HG02885 (cell line): ENCODE data around the gene ADAMTSL5.
"Not testable (repeated sequence)": the region's sequence is repeated elsewhere in the genome, so short reads cannot be mapped to it uniquely, and the experiment has no call there.

Experiments
- ATAC-seq: cut with Tn5 transposase; IDR thresholded peaks from one replicate; pipeline ENCODE4 v1.9.1; 2021; ENCODE audit warnings: mild to moderate bottlenecking; ENCODE audit not compliant: unreplicated experiment, poor library complexity

Gene ADAMTSL5

DNA sequence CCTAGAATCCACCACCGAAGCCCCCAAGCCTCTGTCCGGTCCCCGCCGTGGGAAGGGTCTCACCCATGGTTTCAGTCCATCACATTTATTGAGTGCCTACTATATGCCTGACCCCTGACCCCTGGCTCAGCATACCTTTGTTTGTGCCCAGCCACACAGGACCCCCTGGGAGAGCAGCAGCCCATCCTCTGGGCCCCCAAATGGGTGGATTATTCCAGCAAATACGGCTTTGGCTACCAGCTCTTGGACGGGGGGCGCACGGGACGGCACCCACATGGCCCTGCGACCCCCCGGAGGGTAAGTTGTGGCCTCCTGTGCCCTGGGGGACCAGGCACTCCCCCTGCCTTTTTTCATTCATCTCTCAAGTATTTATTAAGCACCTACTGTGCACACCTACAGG, 18.8 kb upstream of the ADAMTSL5 start:
- no peak for ATAC-seq

GRCh38 chr19:1530856-1531255, 18.0 kb upstream of the ADAMTSL5 start:
- ATAC-seq = not testable (repeated sequence)

GRCh38 chr19:1529430-1529816, 16.6 kb upstream of the ADAMTSL5 start:
- no peak for ATAC-seq

GRCh38 chr19:1528596-1529429, 16.0 kb upstream of the ADAMTSL5 start:
- ATAC-seq = no peak

GRCh38 chr19:1527650-1528309, 15.0 kb upstream of the ADAMTSL5 start:
- no peak for ATAC-seq

DNA sequence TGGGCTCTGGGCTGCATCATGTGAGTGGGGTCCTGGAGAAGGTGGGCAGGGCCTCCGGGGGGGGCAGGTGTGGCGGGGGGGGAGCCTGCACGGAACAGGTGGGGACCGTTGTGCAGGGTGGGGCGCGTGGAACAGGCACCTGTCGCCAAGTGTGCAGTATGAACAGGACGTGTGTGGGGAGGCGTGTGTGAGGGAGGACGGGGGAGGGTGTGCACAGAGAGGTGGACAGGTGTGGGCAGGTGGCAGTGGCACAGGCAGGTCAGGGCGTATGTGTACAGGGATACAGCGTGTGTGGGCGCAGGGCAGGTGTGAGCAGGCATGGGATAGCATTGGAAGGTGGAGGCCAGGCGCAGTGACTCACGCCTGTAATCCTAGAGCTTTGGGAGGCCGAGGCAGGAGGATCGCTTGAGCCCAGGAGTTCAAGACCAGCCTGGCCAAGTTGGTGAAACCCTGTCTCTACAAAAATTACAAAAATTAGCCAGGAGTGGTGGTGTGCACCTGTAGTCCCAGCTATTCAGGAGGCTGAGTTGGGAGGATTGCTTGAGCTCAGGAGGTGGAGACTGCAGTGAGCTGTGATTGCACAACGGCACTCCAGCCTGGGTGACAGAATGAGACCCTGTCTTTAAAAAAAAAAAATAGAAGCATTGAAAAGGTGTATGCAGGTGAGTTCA, 14.3 kb upstream of the ADAMTSL5 start:
- ATAC-seq = no peak

GRCh38 chr19:1526066-1526778, 13.4 kb upstream of the ADAMTSL5 start:
- no peak for ATAC-seq

GRCh38 chr19:1525343-1525742, 12.5 kb upstream of the ADAMTSL5 start:
- ATAC-seq = no peak

- ATAC-seq = no peak
Measured at GRCh38 chr19:1524972-1525325, 12.1 kb upstream of the ADAMTSL5 start.

- no peak for ATAC-seq
Measured at GRCh38 chr19:1524287-1524971, 11.6 kb upstream of the ADAMTSL5 start.

- no peak for ATAC-seq
Measured at GRCh38 chr19:1523412-1524286, 10.8 kb upstream of the ADAMTSL5 start, which contains the start of gene PLK5. TSS of gene PLK5 (plus strand) at chr19:1524077. CDS start at chr19:1526997, 2,920 bp downstream.

DNA sequence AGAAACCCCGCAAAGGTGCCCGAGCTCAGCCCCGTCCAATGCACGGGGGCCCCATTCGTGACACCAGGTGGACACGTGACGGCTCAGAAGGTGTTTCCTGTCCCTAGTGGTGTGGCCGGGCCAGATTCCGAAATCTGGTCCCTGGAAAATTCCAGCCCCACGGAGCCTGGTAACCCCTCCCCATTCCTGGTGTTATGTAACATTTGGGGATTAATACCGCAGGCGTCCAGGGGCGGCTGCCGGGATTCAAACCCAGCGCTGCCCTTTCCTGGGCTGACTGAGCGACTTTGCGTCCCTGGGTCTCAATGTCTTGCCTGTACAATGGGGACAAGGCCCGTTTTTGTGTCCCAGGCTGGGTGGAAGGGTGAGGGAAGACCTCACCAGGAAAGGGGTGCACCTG, 10.0 kb upstream of the ADAMTSL5 start:
- no peak for ATAC-seq

DNA sequence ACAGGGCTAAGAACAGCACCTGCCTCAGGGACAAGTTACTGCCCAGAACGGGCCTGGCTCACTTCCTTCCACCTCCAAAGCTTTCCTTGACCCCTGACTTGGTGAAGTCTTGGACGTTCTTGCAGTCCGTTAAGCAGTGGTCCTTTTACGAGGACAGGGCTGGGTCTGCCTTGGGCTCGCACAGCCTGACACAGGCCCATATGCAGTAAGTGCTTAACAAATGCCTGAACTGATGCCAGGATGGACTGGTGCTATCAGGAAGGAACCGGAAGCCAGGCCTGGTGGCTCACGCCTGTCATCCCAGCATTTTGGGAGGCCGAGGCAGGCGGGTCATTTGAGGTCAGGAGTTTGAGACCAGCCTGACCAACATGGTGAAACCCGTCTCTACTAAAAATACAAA, 9.2 kb upstream of the ADAMTSL5 start:
- ATAC-seq = no peak

GRCh38 chr19:1521636-1522035, 8.8 kb upstream of the ADAMTSL5 start:
- ATAC-seq = no peak

GRCh38 chr19:1520203-1520780, 7.5 kb upstream of the ADAMTSL5 start:
- ATAC-seq = no peak

DNA sequence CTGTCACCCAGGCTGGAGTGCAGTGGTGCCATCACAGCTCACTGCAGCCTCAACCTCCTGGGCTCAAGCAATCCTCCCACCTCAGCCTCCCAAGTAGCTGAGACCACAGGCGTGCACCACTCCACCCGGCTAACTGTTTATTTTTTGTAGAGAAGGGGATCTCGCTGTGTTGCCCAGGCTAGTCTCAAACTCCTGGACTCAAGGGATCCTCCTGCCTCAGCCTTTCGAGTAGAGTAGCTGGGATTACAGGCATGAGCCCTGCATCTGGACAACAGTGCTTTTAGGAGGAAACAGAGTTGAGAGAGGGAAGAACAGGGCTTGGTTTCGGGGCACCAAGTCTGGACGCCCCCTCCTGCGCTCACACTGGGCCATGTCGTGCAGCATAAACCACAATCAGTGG, 7.0 kb upstream of the ADAMTSL5 start:
- not testable (repeated sequence) for ATAC-seq

DNA sequence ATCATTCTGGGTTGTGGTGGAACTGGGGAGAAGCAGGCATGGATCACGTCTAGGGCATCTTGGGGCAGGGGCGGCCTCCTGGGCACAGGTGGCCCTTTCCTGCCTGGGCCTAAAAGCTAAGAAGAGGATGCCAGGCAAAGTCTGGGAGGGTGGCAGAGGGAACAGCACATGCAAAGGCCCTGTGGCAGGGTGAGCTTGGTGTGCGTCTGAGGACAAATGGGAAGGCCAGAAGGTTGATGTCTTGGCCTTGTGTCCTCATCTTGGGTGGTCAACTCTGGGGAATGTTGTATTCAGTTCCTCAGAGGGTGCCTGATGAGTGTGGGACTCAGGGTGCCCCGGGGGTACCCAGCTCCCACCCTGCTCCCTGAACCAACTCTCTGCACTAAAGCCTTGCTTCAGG, 5.7 kb upstream of the ADAMTSL5 start:
- ATAC-seq = no peak

- ATAC-seq = no peak
Measured at GRCh38 chr19:1516395-1516753, 3.6 kb upstream of the ADAMTSL5 start.
